GM12878 (cell line): ENCODE data around the gene POLE4. TPM values are rescaled to one million over a fixed set of nuclear protein-coding genes. Genes with fewer than 3 reads are reported as not detected.

Source experiments
- BRCA1 ChIP-seq: IDR thresholded peaks from 2 replicates; pipeline ENCODE4 v1.6.1; 2011; ENCODE audit warnings: low read depth, low read length, improper control_type of control experiment
- CBX3 ChIP-seq: fragments of 200-600 bp; sonication (generic); IDR thresholded peaks from 2 replicates; pipeline ENCODE4 v1.6.1; 2016; ENCODE audit warnings: low read depth, borderline replicate concordance
- E2F4 ChIP-seq: IDR thresholded peaks from 2 replicates; pipeline ENCODE4 v1.6.1; 2012; ENCODE audit warnings: low read depth, low read length, improper control_type of control experiment
- E2F8 ChIP-seq: fragments of 450-650 bp; IDR thresholded peaks from 2 replicates; pipeline ENCODE4 v1.6.1; 2018; ENCODE audit warnings: mild to moderate bottlenecking, low read depth, moderate library complexity; ENCODE audit not compliant: partially characterized antibody
- FOXM1 ChIP-seq: IDR thresholded peaks from 2 replicates; pipeline ENCODE4 v1.6.1; 2012; ENCODE audit warnings: low read depth, mild to moderate bottlenecking, inconsistent platforms, low read length, moderate library complexity
- HCFC1 ChIP-seq: fragments of 150-350 bp; IDR thresholded peaks from 2 replicates; pipeline ENCODE4 v1.6.1; 2014; ENCODE audit warnings: low read length
- HDAC2 ChIP-seq: fragments of 200-600 bp; sonication (generic); IDR thresholded peaks from 2 replicates; pipeline ENCODE4 v1.6.1; 2017
- IKZF2 ChIP-seq, 2 experiments: fragments of 450-650 bp; IDR thresholded peaks; 2 replicates each; pipeline ENCODE4 v1.6.1; 2017; ENCODE audit warnings: mild to moderate bottlenecking in 2 of 2, moderate library complexity in 2 of 2
- POLR2AphosphoS5 ChIP-seq: IDR thresholded peaks from 2 replicates; pipeline ENCODE4 v1.6.1; 2011; ENCODE audit warnings: mild to moderate bottlenecking, low read length, inconsistent platforms
- RAD21 ChIP-seq: IDR thresholded peaks from 2 replicates; pipeline ENCODE4 v1.6.1; 2011; ENCODE audit warnings: mild to moderate bottlenecking, low read depth, low read length, moderate library complexity; ENCODE audit not compliant: insufficient read depth
- RELA ChIP-seq: fragments of 450-650 bp; IDR thresholded peaks from 2 replicates; pipeline ENCODE4 v1.8.0; 2014; ENCODE audit warnings: borderline replicate concordance; ENCODE audit not compliant: partially characterized antibody
- SMARCA5 ChIP-seq: fragments of 450-650 bp; IDR thresholded peaks from 2 replicates; pipeline ENCODE4 v1.6.1; 2017; ENCODE audit warnings: mild to moderate bottlenecking
- SREBF1 ChIP-seq: IDR thresholded peaks from 2 replicates; pipeline ENCODE4 v1.6.1; 2012; ENCODE audit warnings: mild to moderate bottlenecking, low read length
- TBL1XR1 ChIP-seq: IDR thresholded peaks from 2 replicates; pipeline ENCODE4 v1.6.1; 2012; ENCODE audit warnings: low read depth, low read length, improper control_type of control experiment
- WRNIP1 ChIP-seq: IDR thresholded peaks from 2 replicates; pipeline ENCODE4 v1.6.1; 2011; ENCODE audit warnings: low read depth, low read length, improper control_type of control experiment, borderline replicate concordance
- ZBTB4 ChIP-seq: fragments of 450-650 bp; formaldehyde crosslinking; IDR thresholded peaks from 2 replicates; pipeline ENCODE4 v1.4.0; 2022; ENCODE audit warnings: mild to moderate bottlenecking, moderate library complexity
- polyA plus RNA-seq, 11 experiments: library from polyadenylated mRNA; depleted of rRNA in 4 of 11; unstranded in 6 of 11; stranded (reverse) in 5 of 11; fragments of >200 nt; fragmentation: Nextera tagmentation in 4 of 11; fragmentation: Illumina TruSeq in 1 of 11; extraction: Ambion mirVana in 4 of 11; extraction: Trizol in 1 of 11; gene quantifications; 1 replicate in 1 of 11; 2 replicates in 10 of 11; pipeline versions ENCODE4 v1.2.1 to v1.2.3, GENCODE V29; 2011 to 2016; ENCODE audit warnings: inconsistent platforms in 2 of 11, missing spikeins in 2 of 11, low read depth in 1 of 11
- total RNA-seq, 4 experiments: library from RNA; depleted of rRNA in 3 of 4; stranded (reverse); fragments of >200 nt in 3 of 4; fragmentation: Illumina TruSeq in 1 of 4; extraction: Trizol in 1 of 4; gene quantifications; 2 replicates each; pipeline versions ENCODE4 v1.2.1 to v1.2.3, GENCODE V29; 2013 to 2021
- TF ChIP-seq, protein P1 (sequence below): fragments of 450-650 bp; IDR thresholded peaks from 2 replicates; pipeline ENCODE4 v1.6.1; 2016; ENCODE audit warnings: mild to moderate bottlenecking
- TF ChIP-seq, protein P2 (sequence below): fragments of 450-650 bp; IDR thresholded peaks from 2 replicates; pipeline ENCODE4 v1.6.1; 2017; ENCODE audit warnings: mild to moderate bottlenecking

The POLE4 gene
- total and polyA plus RNA-seq, 10 of the 15 experiments (the other 5 are each of a cell fraction or from before 2014, with no cell fraction given) = 38.5 to 221 (median 66.8) TPM

DNA sequence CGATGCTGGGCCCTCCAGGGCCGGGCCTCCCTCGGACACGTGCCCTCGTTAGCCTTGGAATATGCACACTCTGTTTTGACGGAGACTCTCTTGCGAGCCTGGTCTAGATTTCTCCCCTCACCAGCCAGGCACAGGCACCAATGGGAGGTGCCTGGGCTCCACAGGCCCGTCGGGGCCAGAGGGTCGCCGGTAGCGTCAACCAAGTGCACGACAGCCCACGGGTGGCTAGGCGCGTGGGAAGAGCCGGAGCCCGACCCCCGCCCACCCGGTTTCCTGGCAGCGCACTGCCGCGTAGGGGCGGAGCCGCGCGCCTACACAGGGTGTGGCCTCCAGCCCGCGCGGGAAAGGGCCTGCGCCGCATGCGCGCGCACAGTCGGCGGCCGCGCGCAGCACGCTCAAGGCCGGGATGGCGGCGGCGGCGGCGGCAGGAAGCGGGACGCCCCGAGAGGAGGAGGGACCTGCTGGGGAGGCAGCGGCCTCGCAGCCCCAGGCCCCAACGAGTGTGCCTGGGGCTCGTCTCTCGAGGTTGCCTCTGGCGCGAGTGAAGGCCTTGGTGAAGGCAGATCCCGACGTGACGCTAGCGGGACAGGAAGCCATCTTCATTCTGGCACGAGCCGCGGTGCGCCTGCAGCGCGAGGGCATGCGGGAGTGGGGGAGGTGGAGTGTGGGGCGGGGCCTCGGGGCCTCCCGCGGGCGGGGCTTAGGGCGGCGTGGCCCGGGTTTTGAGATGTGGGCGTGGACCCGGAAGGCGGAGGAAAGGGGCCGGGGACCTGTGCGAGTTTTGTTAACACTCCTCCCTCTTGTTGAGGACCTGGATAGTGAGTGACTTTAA lies at the start of gene POLE4 (continued):
- no peak for TF ChIP-seq WRNIP1
- no peak for TF ChIP-seq RAD21
- TF ChIP-seq, protein P1, sequence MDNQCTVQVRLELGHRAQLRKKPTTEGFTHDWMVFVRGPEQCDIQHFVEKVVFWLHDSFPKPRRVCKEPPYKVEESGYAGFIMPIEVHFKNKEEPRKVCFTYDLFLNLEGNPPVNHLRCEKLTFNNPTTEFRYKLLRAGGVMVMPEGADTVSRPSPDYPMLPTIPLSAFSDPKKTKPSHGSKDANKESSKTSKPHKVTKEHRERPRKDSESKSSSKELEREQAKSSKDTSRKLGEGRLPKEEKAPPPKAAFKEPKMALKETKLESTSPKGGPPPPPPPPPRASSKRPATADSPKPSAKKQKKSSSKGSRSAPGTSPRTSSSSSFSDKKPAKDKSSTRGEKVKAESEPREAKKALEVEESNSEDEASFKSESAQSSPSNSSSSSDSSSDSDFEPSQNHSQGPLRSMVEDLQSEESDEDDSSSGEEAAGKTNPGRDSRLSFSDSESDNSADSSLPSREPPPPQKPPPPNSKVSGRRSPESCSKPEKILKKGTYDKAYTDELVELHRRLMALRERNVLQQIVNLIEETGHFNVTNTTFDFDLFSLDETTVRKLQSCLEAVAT = 0 out of 2 replicates have a peak, but pooled peaks have one; percentile 6
- TF ChIP-seq, protein P2, sequence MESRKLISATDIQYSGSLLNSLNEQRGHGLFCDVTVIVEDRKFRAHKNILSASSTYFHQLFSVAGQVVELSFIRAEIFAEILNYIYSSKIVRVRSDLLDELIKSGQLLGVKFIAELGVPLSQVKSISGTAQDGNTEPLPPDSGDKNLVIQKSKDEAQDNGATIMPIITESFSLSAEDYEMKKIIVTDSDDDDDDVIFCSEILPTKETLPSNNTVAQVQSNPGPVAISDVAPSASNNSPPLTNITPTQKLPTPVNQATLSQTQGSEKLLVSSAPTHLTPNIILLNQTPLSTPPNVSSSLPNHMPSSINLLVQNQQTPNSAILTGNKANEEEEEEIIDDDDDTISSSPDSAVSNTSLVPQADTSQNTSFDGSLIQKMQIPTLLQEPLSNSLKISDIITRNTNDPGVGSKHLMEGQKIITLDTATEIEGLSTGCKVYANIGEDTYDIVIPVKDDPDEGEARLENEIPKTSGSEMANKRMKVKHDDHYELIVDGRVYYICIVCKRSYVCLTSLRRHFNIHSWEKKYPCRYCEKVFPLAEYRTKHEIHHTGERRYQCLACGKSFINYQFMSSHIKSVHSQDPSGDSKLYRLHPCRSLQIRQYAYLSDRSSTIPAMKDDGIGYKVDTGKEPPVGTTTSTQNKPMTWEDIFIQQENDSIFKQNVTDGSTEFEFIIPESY = no peak
- TF ChIP-seq TBL1XR1 = no peak
- no peak for TF ChIP-seq BRCA1
- peak; percentile 96 for TF ChIP-seq POLR2AphosphoS5
- TF ChIP-seq E2F8 = no peak
- peak; percentile 65; the same call in 1 of the 2 replicates for TF ChIP-seq E2F4
- no peak for TF ChIP-seq ZBTB4 (CRISPR knock-in tag)
- TF ChIP-seq HDAC2 = no peak
- no peak for TF ChIP-seq SREBF1
- peak; percentile 92 for TF ChIP-seq RELA
- 0 out of 2 replicates have a peak, but pooled peaks have one; percentile 64 for TF ChIP-seq SMARCA5
- 0 out of 4 replicates have a peak, but pooled peaks of 1 of the 2 experiments have one; percentile 16 for TF ChIP-seq IKZF2 (IDR thresholded peaks at IDR 0.05)
- TF ChIP-seq FOXM1 = no peak
- TF ChIP-seq HCFC1 = peak; percentile 48
- no peak for TF ChIP-seq CBX3
